ENCODE results near the gene CHSY1.

CHSY1 gene

DNA sequence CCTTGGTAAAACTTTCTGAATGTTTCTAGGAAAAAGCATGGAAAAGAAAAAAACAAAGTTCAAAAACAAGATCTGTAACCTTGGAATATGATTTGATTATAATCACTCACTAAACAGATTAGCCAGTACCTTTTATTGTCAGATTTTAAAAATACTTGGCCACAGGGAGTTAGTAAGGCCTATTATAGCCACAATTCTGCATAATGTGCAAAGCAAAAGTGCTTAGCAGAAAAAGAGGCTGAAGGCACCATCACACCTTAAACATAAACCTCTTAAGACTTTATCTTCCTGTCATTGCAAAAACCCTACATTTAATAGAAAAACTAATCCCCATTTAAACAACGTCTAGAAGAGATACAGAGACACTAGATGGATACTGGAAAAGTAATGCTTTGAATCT lies 41.8 kb downstream of the CHSY1 start:
- DNase-seq: no peak

DNA sequence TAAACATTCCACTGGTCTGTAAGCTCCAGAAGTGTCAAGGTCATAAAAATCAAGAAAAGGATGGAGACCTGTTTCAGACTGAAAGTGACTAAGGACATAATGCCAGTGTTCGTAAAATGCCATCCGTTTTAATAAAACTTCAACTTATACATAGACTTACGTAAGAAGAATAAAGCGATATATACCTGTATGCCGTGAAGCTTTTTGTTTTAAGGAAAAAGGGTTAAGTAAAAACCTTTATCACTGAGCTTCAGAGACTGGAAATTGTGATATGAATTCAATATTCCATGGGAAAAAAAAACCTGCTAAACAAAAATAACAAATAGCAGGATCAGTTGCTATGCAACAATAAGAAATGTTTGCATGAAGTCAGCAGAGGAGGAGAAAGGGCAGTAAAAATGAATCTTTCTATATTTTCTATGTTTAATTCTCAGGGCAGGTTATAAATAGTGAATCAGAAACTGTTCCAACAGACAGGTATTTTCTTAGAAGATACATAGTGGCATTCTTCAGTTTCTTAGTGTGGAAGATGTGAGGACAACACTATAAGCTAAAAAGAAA lies 42.5 kb downstream of the CHSY1 start:
- DNase-seq: no peak

DNA sequence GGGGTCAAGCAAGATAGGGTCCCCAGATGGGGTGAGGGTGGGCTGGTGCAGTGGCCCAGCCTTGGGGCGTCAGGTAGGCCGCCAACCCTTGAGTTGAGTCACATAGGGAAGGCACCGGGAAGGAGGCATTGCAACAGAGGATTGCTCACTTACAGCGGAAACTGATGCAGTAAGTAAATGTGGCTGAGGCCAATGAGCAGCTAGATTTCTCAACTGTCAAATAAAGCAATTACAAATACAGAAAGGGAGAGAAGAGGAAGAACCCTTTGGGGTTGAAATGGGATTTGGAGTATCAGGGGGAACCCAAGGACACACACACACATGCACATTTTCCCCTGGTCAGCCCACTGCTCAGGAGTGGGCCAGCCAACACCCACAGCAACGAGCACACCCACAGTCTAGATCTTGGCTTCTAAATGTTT lies 44.0 kb downstream of the CHSY1 start:
- DNase-seq: no peak

DNA sequence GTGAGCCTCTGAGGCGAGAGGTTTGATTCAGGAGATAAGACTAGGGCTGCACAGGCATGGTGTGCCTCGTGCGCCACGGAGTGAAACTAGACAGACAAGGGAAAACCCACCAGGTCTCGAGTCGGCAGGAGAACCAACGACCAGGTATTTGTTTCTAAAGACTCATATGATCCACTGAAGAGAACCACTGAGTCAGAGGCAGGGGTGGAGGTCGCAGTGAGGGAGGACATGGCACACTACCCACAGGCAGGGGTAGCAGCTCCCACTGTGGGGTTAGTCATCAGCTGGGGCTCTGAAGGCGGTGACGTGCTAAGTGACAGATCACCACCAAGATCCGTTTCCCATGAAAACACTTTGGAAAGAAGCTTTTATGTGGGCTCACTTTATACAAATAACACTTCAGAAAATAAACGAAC lies 45.7 kb downstream of the CHSY1 start:
- DNase-seq: no peak

DNA sequence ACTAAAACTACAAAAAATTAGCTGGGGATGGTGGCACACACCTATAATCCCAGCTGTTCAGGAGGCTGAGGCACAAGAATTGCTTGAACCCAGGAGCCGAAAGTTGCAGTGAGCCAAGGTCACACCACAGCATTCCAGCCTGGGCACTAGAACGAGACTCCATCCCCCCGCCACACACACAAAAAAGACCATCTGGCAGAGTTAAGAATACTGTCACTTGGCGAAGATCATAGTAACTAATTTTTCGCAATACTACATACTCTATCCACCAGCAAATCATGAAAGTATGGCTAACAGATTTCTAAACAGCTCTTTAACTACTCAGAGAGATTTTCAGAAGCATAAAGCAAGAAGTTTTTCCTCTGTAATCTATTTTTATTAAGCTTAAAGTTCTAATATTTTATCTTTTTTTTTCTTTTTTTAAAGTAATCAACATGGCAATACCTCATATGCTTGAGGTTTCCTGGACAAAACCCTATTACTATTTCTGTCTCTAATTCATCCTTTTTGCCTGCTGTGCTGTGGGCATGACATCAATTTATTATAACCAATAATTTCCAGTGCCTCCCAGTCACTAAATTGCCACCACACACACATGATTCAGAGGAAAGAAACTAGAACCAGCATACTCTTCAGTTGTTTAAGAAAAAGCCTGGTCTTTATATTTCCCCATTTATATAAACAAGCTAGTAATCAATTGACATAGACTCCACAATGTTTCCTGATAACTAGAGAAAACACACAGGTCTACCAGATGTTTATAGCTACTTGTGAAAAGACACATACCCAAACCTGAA lies 46.9 kb downstream of the CHSY1 start:
- no peak for DNase-seq

DNA sequence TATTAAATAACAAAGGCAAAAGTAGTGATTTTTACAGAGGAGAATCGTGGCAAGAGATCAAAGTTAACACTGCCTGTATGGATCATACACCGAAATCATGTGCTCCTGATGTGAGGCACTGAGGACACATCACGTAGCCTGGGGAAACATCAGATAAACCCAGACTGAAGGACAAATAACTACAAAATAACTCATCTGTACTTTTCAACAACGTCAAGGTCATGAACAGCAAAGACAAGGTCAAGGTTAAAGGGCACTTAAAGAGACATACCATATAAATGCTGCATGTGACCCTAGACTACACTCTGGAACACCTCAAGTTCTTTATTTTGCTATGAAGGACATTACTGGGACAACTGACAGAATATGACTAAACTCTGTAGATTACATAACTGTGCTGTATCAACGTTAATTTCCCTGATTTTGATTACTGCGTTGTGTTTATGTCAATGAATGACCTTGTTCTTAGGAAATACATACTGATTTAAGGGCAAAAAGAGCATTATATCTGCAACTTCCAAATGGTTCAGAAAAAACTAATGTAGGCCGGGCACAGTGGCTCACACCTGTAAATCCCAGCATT lies 48.1 kb downstream of the CHSY1 start:
- DNase-seq: no peak

DNA sequence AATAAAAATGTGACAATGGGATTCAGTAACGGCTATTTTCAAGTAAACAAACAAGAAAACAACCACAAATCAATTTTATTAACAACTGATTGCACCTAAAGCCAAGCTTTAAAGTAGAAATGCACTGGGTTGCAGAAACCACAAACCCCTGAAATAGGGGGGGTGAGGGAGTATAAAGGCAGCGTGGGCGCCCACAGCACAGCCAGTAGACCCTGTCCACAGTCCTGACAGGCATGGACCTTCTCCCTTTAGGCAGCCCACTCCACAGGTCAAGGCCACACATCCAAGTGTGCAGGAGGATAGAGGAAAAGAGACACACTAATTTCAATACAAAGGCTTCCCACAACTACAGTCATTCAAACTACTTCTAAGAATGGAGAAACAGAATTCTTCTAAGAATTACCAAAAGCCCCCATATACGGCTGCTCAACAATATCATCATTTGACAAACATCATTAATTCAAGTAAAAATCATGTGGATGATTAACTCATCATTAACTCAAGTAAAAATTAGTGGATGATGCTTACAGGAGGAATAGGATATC lies 48.7 kb downstream of the CHSY1 start:
- no peak for DNase-seq

DNA sequence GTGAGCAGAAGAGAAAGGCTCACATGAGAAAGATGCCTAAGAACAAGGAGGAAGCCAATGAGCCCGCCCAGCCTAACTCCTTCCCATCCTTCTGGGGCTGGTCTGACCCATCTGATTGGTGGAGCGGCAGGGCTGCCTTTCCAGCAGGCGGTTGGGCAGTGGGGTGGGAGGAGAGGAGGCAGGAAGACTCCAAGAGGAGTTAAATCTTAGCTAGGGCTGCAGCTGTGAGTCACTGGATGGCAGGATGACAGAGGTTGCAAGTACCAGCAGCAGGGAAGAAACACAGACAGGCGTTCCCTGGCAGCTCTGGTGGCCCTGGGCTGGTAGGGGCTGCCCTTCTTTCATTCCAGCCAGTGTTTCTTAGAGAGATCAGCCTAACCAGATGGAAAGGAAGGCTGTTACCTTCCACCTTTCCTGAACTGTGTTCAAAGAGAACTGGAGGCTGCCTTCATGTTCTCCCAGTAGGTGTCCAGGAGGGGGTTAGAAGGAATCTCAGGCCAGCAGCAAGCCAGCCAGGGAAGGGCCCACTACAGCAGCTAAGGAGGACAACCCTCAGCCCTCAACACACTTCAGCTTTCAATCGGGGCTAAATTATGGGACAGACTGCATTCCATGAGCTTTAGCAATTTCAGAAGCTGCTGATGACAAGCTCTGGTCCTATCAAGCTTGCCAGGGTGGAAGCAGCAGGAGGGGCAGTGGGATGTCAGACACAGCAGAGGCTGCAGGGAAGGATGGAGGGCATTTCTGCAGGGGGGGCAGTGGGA lies 50.3 kb downstream of the CHSY1 start:
- no peak for DNase-seq

DNA sequence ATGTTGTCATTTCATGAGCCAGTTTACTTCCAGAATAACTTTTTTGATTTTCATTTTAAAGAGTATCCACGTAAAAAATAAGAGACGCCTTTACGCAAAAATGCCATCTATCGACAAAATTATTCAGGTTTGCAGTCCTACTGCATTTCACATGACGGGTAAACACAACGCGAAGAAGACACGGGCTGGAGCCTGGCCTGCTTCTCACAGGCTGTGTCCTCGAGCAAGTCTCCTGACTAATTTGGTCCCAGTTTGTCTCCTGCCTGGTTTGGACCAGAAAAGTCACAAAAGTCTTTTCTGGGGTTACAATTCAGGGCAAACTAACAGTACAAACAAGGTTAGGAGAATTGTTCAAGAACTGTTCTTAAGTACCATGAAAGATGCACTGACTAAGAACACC lies 51.7 kb downstream of the CHSY1 start:
- no peak for DNase-seq

DNA sequence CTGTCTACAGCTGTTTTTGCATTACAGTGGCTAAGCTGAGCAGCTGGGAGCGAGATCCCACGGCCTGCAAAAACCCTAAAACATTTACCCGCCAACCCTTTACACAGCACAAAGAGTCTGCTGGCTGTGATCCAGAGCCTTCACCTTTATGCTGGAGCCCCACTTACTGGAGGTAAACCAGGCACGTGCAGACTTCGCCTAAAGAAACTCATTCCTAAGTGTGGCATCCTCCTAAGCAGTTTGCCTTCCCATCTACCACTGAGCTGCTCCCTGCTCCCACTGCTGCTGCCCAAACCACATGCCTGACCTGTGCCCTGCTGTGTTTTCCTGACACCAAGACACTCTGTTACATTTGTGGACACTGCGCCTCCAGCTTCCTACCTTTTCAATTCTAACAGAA lies 53.0 kb downstream of the CHSY1 start:
- DNase-seq: no peak

DNA sequence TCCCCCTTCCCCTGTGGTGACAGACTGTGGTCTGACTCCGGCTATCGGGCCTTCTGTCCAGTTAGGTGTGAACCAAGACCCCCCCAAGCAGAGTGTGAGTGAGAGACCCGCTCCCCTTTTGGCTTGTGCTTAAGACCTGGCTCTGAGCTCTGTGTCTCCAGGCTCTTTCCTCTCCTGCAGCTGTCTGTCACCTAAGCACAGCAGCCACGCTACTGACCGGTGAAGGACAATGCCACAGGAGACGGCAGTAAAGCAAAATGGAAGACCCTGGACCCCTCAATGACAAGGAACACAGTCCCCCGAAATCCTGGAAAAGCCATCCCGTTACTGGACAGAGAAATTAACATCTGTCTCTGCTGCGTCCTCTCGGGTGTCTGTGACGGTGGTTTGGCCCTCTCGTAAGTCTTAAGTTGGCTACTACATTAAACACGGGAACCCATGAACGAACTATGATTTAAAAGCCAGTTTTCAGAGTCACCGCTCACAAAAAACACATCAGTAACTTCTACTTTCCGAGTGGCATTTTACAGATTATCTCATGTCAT lies 53.7 kb downstream of the CHSY1 start:
- DNase-seq: no peak

DNA sequence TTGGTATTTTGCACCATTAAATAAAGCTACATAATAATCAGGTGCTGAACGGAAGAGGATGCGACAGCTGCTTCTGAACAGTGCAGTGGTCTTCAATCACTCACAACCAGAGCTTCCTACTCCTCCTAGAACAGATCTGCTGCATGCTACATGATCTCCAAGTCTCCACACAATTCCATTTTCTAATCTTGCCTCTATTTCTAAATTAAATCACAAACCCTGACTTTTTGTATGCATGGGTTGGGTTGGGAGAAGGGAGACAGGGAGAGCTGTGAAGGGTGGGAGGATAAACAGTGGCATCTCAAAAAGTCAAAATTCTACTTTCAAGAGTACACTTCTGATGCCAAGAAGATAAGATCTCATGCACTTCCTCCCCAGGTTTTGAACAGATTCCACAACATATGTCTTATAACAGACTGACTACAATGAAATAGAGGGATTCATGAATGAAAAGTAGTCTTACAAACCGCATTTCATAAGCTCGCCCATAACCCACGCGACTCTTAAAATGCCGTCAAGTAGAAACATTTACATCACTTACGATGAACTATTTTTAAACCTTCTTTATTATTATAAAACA lies 57.2 kb downstream of the CHSY1 start:
- DNase-seq: no peak

DNA sequence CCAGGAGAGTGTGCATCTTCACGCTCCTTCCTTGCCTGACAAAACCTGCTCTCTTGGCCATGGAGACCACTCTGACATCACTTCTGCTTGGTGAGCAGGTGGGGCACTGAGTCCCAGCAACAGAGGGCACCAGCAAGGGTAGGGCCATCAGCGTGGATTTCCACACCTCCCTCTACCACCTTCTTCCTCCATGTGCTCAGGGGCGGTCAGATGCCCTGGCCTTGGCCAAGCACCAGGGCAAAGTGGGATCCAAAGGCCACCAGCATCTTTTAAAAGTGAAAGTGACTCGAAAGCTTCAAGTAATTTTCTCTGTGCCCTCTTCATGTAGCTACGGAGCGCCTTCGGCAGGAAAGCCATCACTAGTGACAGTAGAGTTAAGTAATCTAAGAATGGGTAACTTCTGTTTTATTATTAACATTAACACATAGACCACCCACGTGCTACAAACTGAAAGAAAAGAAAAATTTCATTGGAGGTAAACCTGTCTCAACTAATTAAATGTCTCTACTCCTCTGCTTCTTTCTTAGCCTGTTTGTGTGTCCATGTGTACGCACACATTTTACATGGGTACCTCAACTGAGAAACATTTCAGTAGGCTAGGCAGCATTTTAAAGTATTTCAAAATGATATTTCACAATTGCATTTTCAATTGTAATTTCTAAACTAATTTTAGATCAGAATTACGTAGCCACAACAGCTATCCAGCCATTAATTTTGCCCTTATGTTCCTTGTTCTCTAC lies 57.9 kb downstream of the CHSY1 start:
- DNase-seq: no peak

DNA sequence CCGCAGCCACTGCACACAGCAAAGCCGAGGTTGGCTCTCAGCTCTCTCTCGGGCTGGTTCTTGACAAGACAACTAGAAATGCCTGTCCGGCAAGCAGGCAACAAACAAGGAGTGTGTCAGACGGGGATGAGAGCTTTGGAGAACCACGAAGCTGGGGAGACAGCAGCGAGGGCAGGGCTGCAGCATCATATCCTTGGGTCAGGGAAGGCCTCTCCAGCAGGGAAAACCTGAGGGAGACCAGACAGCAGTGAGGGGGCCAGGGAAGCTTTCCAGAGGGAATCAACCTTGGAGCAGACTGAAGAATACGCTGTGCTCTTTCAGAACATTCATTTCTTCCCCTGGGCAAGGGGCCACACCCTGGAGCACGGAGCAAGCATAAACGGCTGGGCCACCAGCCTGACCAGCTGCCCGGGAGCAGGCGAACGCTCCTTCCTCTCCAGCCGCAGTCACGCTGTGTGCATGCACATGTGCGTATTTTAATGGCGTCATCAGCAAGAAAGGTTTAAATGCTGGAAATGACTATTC lies 58.7 kb downstream of the CHSY1 start:
- no peak for DNase-seq

DNA sequence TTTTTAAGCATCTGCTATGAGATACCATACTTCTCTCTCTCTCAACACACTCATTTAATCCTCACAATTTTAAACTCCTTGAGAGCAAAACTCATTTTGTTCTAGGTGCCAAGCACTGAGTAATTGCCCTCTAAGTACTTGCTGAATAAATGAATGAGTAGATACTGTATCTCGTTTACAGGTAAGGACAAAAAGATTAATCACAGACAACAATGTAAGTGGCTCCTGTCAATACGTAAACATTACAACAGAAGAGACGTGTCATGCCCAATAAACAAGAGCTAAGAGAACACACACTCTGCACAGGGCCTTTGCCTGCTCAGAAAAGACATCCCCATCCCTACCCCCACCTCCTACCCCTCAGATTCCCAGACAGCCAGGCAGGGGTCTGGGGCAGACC lies 59.8 kb downstream of the CHSY1 start:
- peak; percentile 14 for DNase-seq

DNA sequence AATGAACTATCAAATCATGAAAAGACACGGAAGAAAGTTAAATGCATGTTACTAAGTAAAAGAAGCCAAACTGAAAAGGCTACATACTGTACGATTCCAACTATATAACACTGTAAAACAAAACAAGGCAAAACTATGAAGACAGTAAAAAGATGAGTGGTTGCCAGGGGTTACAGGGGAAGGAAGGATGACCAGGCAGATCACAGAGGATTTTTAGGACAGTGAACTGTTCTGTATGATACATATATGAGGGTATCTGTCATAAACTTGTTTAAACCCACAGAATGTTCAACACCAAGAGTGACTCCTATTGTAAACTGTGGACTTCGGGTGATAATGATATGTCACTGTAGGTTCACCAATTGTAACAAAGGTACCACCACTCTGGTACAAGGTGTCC lies 60.6 kb downstream of the CHSY1 start:
- no peak for DNase-seq

DNA sequence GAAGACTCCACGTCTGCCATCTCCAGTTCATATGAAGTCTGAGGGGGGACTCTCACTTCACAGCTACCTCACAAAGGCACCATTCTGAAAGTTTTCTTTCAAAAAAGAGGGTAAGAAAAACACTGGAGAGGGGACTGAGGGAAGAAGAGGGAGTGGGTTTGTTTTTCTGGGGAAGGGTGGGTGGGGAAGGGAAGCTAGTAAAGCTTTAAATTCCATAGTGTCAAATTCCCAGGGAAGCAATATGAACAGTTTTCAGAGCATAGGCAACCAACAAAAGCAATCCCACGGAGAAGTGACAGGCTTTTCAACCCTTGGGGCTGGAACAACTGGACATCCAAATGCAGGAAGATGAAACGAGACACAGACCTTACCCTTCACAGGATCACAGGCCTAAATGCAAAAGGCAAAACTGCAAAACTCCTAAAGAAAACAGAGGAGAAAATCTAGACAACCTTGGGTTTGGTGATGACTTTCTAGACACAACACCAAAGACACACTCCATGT lies 61.7 kb downstream of the CHSY1 start:
- no peak for DNase-seq

DNA sequence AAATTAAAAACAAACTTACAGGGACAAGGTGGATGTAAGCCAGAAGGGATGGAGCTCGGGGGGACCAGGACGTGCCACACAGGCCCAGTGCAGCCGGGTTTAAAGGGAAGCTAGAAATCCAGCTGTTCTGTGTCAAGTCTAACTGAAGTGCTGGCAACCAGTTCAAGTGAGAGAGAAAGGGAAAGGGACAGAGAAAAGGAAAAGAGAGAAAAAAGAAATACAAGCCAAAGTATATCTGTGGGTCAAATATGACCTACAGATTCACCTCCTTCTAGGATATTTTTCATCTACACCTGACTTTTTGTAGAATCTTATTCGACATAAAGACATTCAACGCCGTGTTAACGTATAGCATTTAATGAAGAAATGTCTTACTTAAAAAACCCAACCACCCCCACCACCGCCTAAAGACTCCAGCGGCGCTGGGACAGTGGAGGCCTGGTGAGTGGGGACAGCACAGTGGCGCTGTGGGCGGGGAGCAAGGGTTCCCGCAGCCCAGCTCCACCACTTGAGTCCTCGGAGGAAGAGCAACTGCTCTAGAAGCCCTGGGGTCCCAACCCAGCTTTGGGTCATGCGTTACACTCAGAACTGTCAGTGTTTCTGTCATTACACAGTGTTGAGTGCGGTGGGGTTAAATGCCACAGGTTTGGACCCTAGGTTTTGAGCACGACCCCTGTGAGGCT lies 62.3 kb downstream of the CHSY1 start:
- DNase-seq: no peak

DNA sequence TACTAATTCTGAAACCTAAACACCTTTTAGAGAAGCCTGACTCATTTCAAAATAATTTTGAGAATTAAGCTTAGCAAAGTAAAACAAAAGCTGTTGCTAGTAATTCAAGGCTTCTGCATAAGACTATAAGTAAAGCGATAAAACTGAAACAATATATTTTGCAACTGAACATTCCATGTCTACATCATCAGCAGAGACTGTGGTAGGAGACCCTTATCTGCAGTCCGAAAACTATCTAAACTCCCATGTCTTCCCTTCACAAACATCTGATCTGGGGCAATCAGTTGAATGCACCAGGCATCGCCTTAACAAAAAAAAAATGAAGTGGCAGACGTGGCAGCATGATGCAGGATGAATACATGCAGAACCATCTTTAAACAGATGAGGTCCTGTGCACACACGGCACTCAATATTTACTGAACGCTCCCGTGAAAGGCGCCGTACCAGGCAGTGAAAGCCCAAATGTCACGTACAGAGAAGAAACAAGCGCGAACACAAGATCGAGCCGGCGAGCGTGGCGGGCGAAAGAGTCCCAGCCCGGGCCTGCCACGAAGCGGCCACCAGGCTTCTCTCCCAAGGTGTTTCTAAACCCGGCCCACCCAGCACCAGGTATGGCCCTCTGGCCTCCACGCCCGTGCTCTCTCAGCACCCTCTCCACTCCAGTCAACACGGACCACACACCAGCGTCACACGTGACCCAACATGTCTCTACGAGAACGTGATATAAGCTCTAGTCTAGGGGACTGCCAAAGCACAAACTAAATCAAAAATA lies 63.0 kb downstream of the CHSY1 start:
- DNase-seq: no peak

Data from NCI-H1105 treated with DMSO at 0.1 percent for 48 hours (cell line).